HUDEP-2 (cell line): ENCODE measurements around the gene SLC35A5.
A peak's percentile ranks its signal among the peaks of the same experiment; 100 is the strongest.
"Not testable (repeated sequence)": the region's sequence is repeated elsewhere in the genome, so short reads cannot be mapped to it uniquely, and the experiment has no call there.

Experiments
- DNase-seq, 76 experiments: peaks; one replicate each; lab custom pipeline; 2025; ENCODE audit not compliant: unreplicated experiment in 76 of 76; lab: John Stamatoyannopoulos, UW

Gene SLC35A5

GRCh38 chr3:112561734-112562529 is at the start of gene SLC35A5, which contains the start of gene ATG3:
Gene SLC35A5 (plus strand): TSS chr3:112562045. CDS start chr3:112563404, 1,359 bp downstream.
Gene ATG3 (minus strand): TSS chr3:112561962. CDS start chr3:112561528, 434 bp downstream.
- peak; percentile 55 to 97 (median 95) for DNase-seq

- DNase-seq: no peak
These were observed 49.5 kb upstream of the SLC35A5 start for GRCh38 chr3:112512320-112512719.

- no peak for DNase-seq
These were observed 47.2 kb upstream of the SLC35A5 start for GRCh38 chr3:112514527-112515128.

GRCh38 chr3:112518970-112519369 is 42.9 kb upstream of the SLC35A5 start:
- not testable (repeated sequence) for DNase-seq

GRCh38 chr3:112519424-112520001 is 42.3 kb upstream of the SLC35A5 start:
- DNase-seq: peak in 42 of 76 experiments; percentile 0 to 66 (median 30)

- DNase-seq: not testable (repeated sequence)
These were observed 37.7 kb upstream of the SLC35A5 start for GRCh38 chr3:112524127-112524526.

- DNase-seq: no peak
These were observed 31.3 kb upstream of the SLC35A5 start for GRCh38 chr3:112530573-112530972.

- DNase-seq: peak in 10 of 76 experiments; percentile 2 to 16 (median 8)
These were observed 30.5 kb upstream of the SLC35A5 start for GRCh38 chr3:112531358-112531781.

GRCh38 chr3:112539825-112540650 is 21.8 kb upstream of the SLC35A5 start:
- no peak for DNase-seq

GRCh38 chr3:112546216-112546759 is 15.6 kb upstream of the SLC35A5 start:
- DNase-seq: no peak

GRCh38 chr3:112550859-112551258 is 11.0 kb upstream of the SLC35A5 start:
- no peak for DNase-seq

- DNase-seq: no peak
These were observed 6.2 kb upstream of the SLC35A5 start for GRCh38 chr3:112555535-112556170.

- no peak for DNase-seq
These were observed 3.9 kb upstream of the SLC35A5 start for GRCh38 chr3:112557976-112558375.

GRCh38 chr3:112560307-112560706 is 1.5 kb upstream of the SLC35A5 start:
- DNase-seq: no peak

GRCh38 chr3:112560721-112561483 is 943 bp upstream of the SLC35A5 start:
- DNase-seq: peak in 60 of 76 experiments; percentile 6 to 72 (median 44)

GRCh38 chr3:112561484-112561733 is 436 bp upstream of the SLC35A5 start:
- peak in 63 of 76 experiments; percentile 29 to 88 (median 68) for DNase-seq

GRCh38 chr3:112564247-112564939 is 2.5 kb downstream of the SLC35A5 start:
- not testable (repeated sequence) for DNase-seq

- no peak for DNase-seq
These were observed 3.1 kb downstream of the SLC35A5 start for GRCh38 chr3:112564940-112565305.

- no peak for DNase-seq
These were observed 6.8 kb downstream of the SLC35A5 start for GRCh38 chr3:112568642-112569041.
